C4-2B (cell line): ENCODE results near the gene NLRP6.

ENCODE experiments used
- ZFX ChIP-seq: fragments of 450-650 bp; IDR thresholded peaks from 2 replicates; pipeline ENCODE4 v1.6.1; 2017
- TF ChIP-seq, protein P1 (sequence below): fragments of 450-650 bp; conservative IDR thresholded peaks from 2 replicates; pipeline ENCODE4 v1.5.1; 2017; ENCODE audit warnings: mild to moderate bottlenecking

DNA sequence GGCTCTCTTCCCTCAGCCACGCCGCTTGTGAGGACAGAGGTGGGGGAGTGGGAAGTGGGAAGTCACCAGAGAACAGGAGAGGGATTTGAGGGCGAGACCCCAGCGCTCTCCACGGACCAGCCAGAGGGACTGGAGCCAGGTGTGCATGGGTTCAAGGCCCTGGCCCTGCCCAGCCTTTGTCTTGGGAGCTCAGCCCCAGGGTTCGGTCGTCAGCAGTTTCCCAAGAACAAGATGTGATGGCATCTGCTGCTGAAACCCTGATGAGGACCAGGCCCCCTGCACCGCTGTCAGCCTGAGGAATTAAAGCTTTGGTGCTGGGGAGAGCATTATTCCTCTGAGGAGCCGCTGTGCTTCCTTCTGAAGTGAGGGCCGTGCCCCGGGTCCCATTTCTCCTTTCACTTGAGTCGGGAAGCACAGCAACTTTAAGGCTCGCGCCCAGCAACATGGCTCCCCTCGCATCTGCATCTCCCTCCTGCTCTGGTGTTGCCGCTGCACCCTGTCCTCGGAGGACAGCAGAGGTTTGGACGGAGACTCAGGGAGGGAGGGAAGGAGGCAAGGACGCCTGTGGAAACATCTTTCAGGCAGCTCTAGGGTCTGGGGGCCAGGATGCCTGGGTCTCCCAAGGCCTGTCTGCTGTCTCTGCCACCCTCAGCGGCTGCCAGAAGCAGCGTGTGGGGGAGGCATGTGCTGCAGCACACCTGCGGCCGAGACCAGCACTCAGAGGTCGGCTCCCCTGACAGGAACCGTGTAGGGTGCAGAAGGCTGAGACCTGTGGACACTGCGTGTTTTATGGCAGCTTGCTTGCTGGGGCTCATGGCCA lies 17.4 kb downstream of the NLRP6 start:
- TF ChIP-seq, protein P1, sequence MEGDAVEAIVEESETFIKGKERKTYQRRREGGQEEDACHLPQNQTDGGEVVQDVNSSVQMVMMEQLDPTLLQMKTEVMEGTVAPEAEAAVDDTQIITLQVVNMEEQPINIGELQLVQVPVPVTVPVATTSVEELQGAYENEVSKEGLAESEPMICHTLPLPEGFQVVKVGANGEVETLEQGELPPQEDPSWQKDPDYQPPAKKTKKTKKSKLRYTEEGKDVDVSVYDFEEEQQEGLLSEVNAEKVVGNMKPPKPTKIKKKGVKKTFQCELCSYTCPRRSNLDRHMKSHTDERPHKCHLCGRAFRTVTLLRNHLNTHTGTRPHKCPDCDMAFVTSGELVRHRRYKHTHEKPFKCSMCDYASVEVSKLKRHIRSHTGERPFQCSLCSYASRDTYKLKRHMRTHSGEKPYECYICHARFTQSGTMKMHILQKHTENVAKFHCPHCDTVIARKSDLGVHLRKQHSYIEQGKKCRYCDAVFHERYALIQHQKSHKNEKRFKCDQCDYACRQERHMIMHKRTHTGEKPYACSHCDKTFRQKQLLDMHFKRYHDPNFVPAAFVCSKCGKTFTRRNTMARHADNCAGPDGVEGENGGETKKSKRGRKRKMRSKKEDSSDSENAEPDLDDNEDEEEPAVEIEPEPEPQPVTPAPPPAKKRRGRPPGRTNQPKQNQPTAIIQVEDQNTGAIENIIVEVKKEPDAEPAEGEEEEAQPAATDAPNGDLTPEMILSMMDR = no peak
- TF ChIP-seq ZFX = no peak
